Measurements from ENCODE around the gene OR5A2. TPM values are rescaled to one million over a fixed set of nuclear protein-coding genes. Genes with fewer than 3 reads are reported as not detected.
"Not testable (repeated sequence)": the region's sequence is repeated elsewhere in the genome, so short reads cannot be mapped to it uniquely, and the experiment has no call there.

OR5A2 gene
- not detected for total RNA-seq

GRCh38 chr11:59426361-59427067 lies at the start of gene OR5A2:
Gene OR5A2, minus strand, starts transcription at chr11:59426413. Its CDS starts 3,460 bp downstream, at chr11:59422953.
- H3K36me3 Mint-ChIP-seq: no peaks in the 10 kb centered on the region
- no peaks in the 10 kb centered on the region for H3K4me1 Mint-ChIP-seq (ENCODE audit: low read depth)
- CTCF ChIA-PET: interaction anchor here (0.9 kb wide), 1 partner anchor 254 kb away, joined by 3 read pairs; the partner anchor contains the start of gene DTX4
- no peak for DNase-seq
- no peak within 1 kb of the TSS for H3K27ac Mint-ChIP-seq
- peaks cover 1% of the 10 kb centered on the region for H3K27me3 Mint-ChIP-seq
- POLR2A ChIA-PET: no interaction called here
- no peaks in the 10 kb centered on the region for H3K9me3 Mint-ChIP-seq
- intact Hi-C loops (cut with micrococcal nuclease): no loop called here
- H3K4me3 Mint-ChIP-seq: no peak within 1 kb of the TSS

GRCh38 chr11:59475176-59475575 lies 49.0 kb upstream of the OR5A2 start:
- Mint-ChIP-seq H3K36me3 (no peaks in the 10 kb centered on the region), H3K27me3 (peaks cover 8% of the 10 kb centered on the region), H3K27ac (no peak overlapping the region), H3K4me3 (no peak overlapping the region), H3K4me1 (ENCODE audit: low read depth) (no peaks in the 10 kb centered on the region), H3K9me3 (no peaks in the 10 kb centered on the region)
- CTCF ChIA-PET: no interaction called here
- POLR2A ChIA-PET: no interaction called here
- no peak for DNase-seq
- intact Hi-C loops (cut with micrococcal nuclease): no loop called here

GRCh38 chr11:59473015-59473414 lies 46.8 kb upstream of the OR5A2 start, which contains the start of gene OR4D10:
Gene OR4D10, plus strand, starts transcription at chr11:59473315. Its CDS starts 4,115 bp downstream, at chr11:59477430.
- DNase-seq: no peak
- POLR2A ChIA-PET: no interaction called here
- Mint-ChIP-seq H3K4me1 (ENCODE audit: low read depth) (no peaks in the 10 kb centered on the region), H3K4me3 (no peak within 1 kb of the TSS), H3K27ac (no peak within 1 kb of the TSS), H3K27me3 (peaks cover 5% of the 10 kb centered on the region), H3K36me3 (no peaks in the 10 kb centered on the region), H3K9me3 (no peaks in the 10 kb centered on the region)
- CTCF ChIA-PET: no interaction called here
- intact Hi-C loops (cut with micrococcal nuclease): no loop called here

GRCh38 chr11:59463190-59463641 lies 37.0 kb upstream of the OR5A2 start:
- no peak for DNase-seq
- no peaks in the 10 kb centered on the region for H3K36me3 Mint-ChIP-seq
- H3K27ac Mint-ChIP-seq: no peak overlapping the region
- ChIA-PET POLR2A (no interaction called here), CTCF (no interaction called here)
- intact Hi-C loops (cut with micrococcal nuclease): no loop called here
- no peak overlapping the region for H3K4me3 Mint-ChIP-seq
- peaks cover 18% of the 10 kb centered on the region for H3K27me3 Mint-ChIP-seq
- H3K9me3 Mint-ChIP-seq: no peaks in the 10 kb centered on the region
- H3K4me1 Mint-ChIP-seq (ENCODE audit: low read depth): no peaks in the 10 kb centered on the region

GRCh38 chr11:59459916-59460315 lies 33.7 kb upstream of the OR5A2 start:
- no peak for DNase-seq
- no peak overlapping the region for H3K27ac Mint-ChIP-seq
- POLR2A ChIA-PET: no interaction called here
- intact Hi-C loops (cut with micrococcal nuclease): no loop called here
- no peaks in the 10 kb centered on the region for H3K36me3 Mint-ChIP-seq
- H3K4me1 Mint-ChIP-seq (ENCODE audit: low read depth): no peaks in the 10 kb centered on the region
- H3K4me3 Mint-ChIP-seq: no peak overlapping the region
- H3K9me3 Mint-ChIP-seq: no peaks in the 10 kb centered on the region
- peaks cover 21% of the 10 kb centered on the region for H3K27me3 Mint-ChIP-seq
- CTCF ChIA-PET: no interaction called here

- no peak within 1 kb of the TSS for H3K4me3 Mint-ChIP-seq
- CTCF ChIA-PET: no interaction called here
Measured at GRCh38 chr11:59456661-59457060, 30.4 kb upstream of the OR5A2 start, which contains the start of gene OR4D6. Gene OR4D6, plus strand, starts transcription at chr11:59456961. Its CDS starts 0 bp downstream, at chr11:59456961.

GRCh38 chr11:59448484-59448883 lies 22.3 kb upstream of the OR5A2 start:
- intact Hi-C loops (cut with micrococcal nuclease): no loop called here
- no peak overlapping the region for H3K27ac Mint-ChIP-seq

More at GRCh38 chr11:59456661-59457060, 30.4 kb upstream of the OR5A2 start, which contains the start of gene OR4D6:
- DNase-seq: no peak
- peaks cover 12% of the 10 kb centered on the region for H3K27me3 Mint-ChIP-seq
- no peak within 1 kb of the TSS for H3K27ac Mint-ChIP-seq
- POLR2A ChIA-PET: no interaction called here
- H3K9me3 Mint-ChIP-seq: no peaks in the 10 kb centered on the region
- no peaks in the 10 kb centered on the region for H3K36me3 Mint-ChIP-seq
- H3K4me1 Mint-ChIP-seq (ENCODE audit: low read depth): no peaks in the 10 kb centered on the region
- intact Hi-C loops (cut with micrococcal nuclease): no loop called here

GRCh38 chr11:59445624-59446023 lies 19.4 kb upstream of the OR5A2 start:
- H3K9me3 Mint-ChIP-seq; H3K27ac Mint-ChIP-seq; H3K27me3 Mint-ChIP-seq; POLR2A ChIA-PET; intact Hi-C loops (cut with micrococcal nuclease); H3K4me1 Mint-ChIP-seq (ENCODE audit: low read depth); DNase-seq; H3K36me3 Mint-ChIP-seq; CTCF ChIA-PET; H3K4me3 Mint-ChIP-seq: not testable (repeated sequence)

More at GRCh38 chr11:59448484-59448883, 22.3 kb upstream of the OR5A2 start:
- Mint-ChIP-seq H3K4me3 (no peak overlapping the region), H3K4me1 (ENCODE audit: low read depth) (no peaks in the 10 kb centered on the region), H3K9me3 (peaks cover 6% of the 10 kb centered on the region), H3K27me3 (peaks cover 5% of the 10 kb centered on the region), H3K36me3 (no peaks in the 10 kb centered on the region)
- CTCF ChIA-PET: no interaction called here
- DNase-seq: no peak
- POLR2A ChIA-PET: no interaction called here

GRCh38 chr11:59437770-59438169 lies 11.6 kb upstream of the OR5A2 start:
- peaks cover 2% of the 10 kb centered on the region for H3K27me3 Mint-ChIP-seq
- H3K4me3 Mint-ChIP-seq: no peak overlapping the region
- CTCF ChIA-PET: no interaction called here
- POLR2A ChIA-PET: no interaction called here
- no peaks in the 10 kb centered on the region for H3K4me1 Mint-ChIP-seq (ENCODE audit: low read depth)
- no peaks in the 10 kb centered on the region for H3K9me3 Mint-ChIP-seq
- no peaks in the 10 kb centered on the region for H3K36me3 Mint-ChIP-seq
- H3K27ac Mint-ChIP-seq: no peak overlapping the region
- intact Hi-C loops (cut with micrococcal nuclease): no loop called here
- DNase-seq: no peak

- Mint-ChIP-seq H3K4me1 (ENCODE audit: low read depth) (no peaks in the 10 kb centered on the region), H3K36me3 (no peaks in the 10 kb centered on the region), H3K27ac (no peak within 1 kb of the TSS), H3K9me3 (no peaks in the 10 kb centered on the region), H3K27me3 (no peaks in the 10 kb centered on the region), H3K4me3 (no peak within 1 kb of the TSS)
- intact Hi-C loops (cut with micrococcal nuclease): no loop called here
- CTCF ChIA-PET: interaction anchor here (1.3 to 2.3 kb wide), 2 partner anchors 238 to 265 kb away, joined by 3 to 8 read pairs; partner anchors contain the start of gene DTX4
- DNase-seq: no peak
- POLR2A ChIA-PET: no interaction called here
Measured at GRCh38 chr11:59436169-59436568, 10.0 kb upstream of the OR5A2 start, which contains the start of gene OR5A1. Gene OR5A1, plus strand, starts transcription at chr11:59436469. Its CDS starts 6,700 bp downstream, at chr11:59443169.

GRCh38 chr11:59429924-59430516 lies 3.8 kb upstream of the OR5A2 start:
- no peak overlapping the region for H3K4me3 Mint-ChIP-seq
- H3K27ac Mint-ChIP-seq: no peak overlapping the region
- ChIA-PET CTCF (interaction anchor here (0.9 to 6.6 kb wide), 10 partner anchors 10 to 272 kb away, joined by 3 to 69 read pairs (median 4); partner anchors contain the start of gene DTX4), POLR2A (no interaction called here)
- no peak for DNase-seq
- intact Hi-C loops (cut with micrococcal nuclease): loop anchor here (1.0 kb wide), 3 partner anchors 146 to 259 kb away; no protein-coding TSS in a partner anchor
- no peaks in the 10 kb centered on the region for H3K36me3 Mint-ChIP-seq
- no peaks in the 10 kb centered on the region for H3K4me1 Mint-ChIP-seq (ENCODE audit: low read depth)
- peaks cover 1% of the 10 kb centered on the region for H3K27me3 Mint-ChIP-seq
- no peaks in the 10 kb centered on the region for H3K9me3 Mint-ChIP-seq

GRCh38 chr11:59427068-59427382 lies 812 bp upstream of the OR5A2 start:
- H3K9me3 Mint-ChIP-seq: no peaks in the 10 kb centered on the region
- no peaks in the 10 kb centered on the region for H3K4me1 Mint-ChIP-seq (ENCODE audit: low read depth)
- CTCF ChIA-PET: interaction anchor here (0.9 kb wide), 1 partner anchor 255 kb away, joined by 3 read pairs; the partner anchor contains the start of gene DTX4
- DNase-seq: no peak
- POLR2A ChIA-PET: no interaction called here
- no peak overlapping the region for H3K4me3 Mint-ChIP-seq
- intact Hi-C loops (cut with micrococcal nuclease): no loop called here
- H3K27ac Mint-ChIP-seq: no peak overlapping the region
- no peaks in the 10 kb centered on the region for H3K36me3 Mint-ChIP-seq
- peaks cover 1% of the 10 kb centered on the region for H3K27me3 Mint-ChIP-seq

Measured in activated CD4-positive, alpha-beta memory T cell treated with anti-CD3 and anti-CD28 coated beads for 36 hours (primary cell).